ENCODE results near the gene CAT.
"Not testable (repeated sequence)": the region's sequence is repeated elsewhere in the genome, so short reads cannot be mapped to it uniquely, and the experiment has no call there.

CAT gene

GRCh38 chr11:34423300-34423699 is 15.4 kb upstream of the CAT start:
- H3K4me3 ChIP-seq (ENCODE audit: low read length), result no peak overlapping the region
- no peaks in the 10 kb centered on the region for H3K36me3 ChIP-seq (ENCODE audit: control insufficient read depth, low read length)
- H4K20me1 ChIP-seq (ENCODE audit: control insufficient read depth, insufficient read depth, low read depth, low read length), result no peaks in the 10 kb centered on the region
- peaks cover 5% of the 10 kb centered on the region for H3K27me3 ChIP-seq (ENCODE audit: control insufficient read depth, low read length)
- no peak overlapping the region for H3K27ac ChIP-seq (ENCODE audit: low read depth, low read length)
- no peak for TF ChIP-seq EZH2phosphoT487 (IDR thresholded peaks at IDR 0.05; ENCODE audit: borderline replicate concordance, low read length)
- TF ChIP-seq CTCF (IDR thresholded peaks at IDR 0.05; ENCODE audit: low read depth, low read length, poor library complexity, severe bottlenecking), result no peak
- H3K4me1 ChIP-seq (ENCODE audit: control insufficient read depth, low read length), result no peaks in the 10 kb centered on the region
- no peaks in the 10 kb centered on the region for H3K79me2 ChIP-seq (ENCODE audit: control insufficient read depth, low read length)
- no peak overlapping the region for H3K4me2 ChIP-seq (ENCODE audit: low read length)
- H3K9me2 ChIP-seq (replicated peaks; ENCODE audit: control insufficient read depth, low read length), result no peaks in the 10 kb centered on the region
- no peaks in the 10 kb centered on the region for H3K9me3 ChIP-seq (ENCODE audit: control insufficient read depth, insufficient read depth, low read length)
- no peaks in the 10 kb centered on the region for H3F3A ChIP-seq (ENCODE audit: control insufficient read depth, insufficient read depth)

- not testable (repeated sequence) for H3K36me3 ChIP-seq (ENCODE audit: control insufficient read depth, low read length); H3K4me1 ChIP-seq (ENCODE audit: control insufficient read depth, low read length); H3K4me3 ChIP-seq (ENCODE audit: low read length); H3K9me2 ChIP-seq (replicated peaks; ENCODE audit: control insufficient read depth, low read length); H3K27ac ChIP-seq (ENCODE audit: low read depth, low read length); H3K9me3 ChIP-seq (ENCODE audit: control insufficient read depth, insufficient read depth, low read length); H3K79me2 ChIP-seq (ENCODE audit: control insufficient read depth, low read length); H3K4me2 ChIP-seq (ENCODE audit: low read length); H3K27me3 ChIP-seq (ENCODE audit: control insufficient read depth, low read length); H4K20me1 ChIP-seq (ENCODE audit: control insufficient read depth, insufficient read depth, low read depth, low read length); H3F3A ChIP-seq (ENCODE audit: control insufficient read depth, insufficient read depth)
These were observed 13.9 kb upstream of the CAT start for GRCh38 chr11:34424826-34425225.

- no peak for TF ChIP-seq CTCF (IDR thresholded peaks at IDR 0.05; ENCODE audit: low read depth, low read length, poor library complexity, severe bottlenecking)
- H3K27ac ChIP-seq (ENCODE audit: low read depth, low read length), result no peak overlapping the region
- H3F3A ChIP-seq (ENCODE audit: control insufficient read depth, insufficient read depth), result no peaks in the 10 kb centered on the region
- H3K79me2 ChIP-seq (ENCODE audit: control insufficient read depth, low read length), result no peaks in the 10 kb centered on the region
- H3K9me2 ChIP-seq (replicated peaks; ENCODE audit: control insufficient read depth, low read length), result no peaks in the 10 kb centered on the region
- H3K9me3 ChIP-seq (ENCODE audit: control insufficient read depth, insufficient read depth, low read length), result no peaks in the 10 kb centered on the region
- H3K36me3 ChIP-seq (ENCODE audit: control insufficient read depth, low read length), result no peaks in the 10 kb centered on the region
- no peaks in the 10 kb centered on the region for H3K4me1 ChIP-seq (ENCODE audit: control insufficient read depth, low read length)
- no peaks in the 10 kb centered on the region for H4K20me1 ChIP-seq (ENCODE audit: control insufficient read depth, insufficient read depth, low read depth, low read length)
- no peaks in the 10 kb centered on the region for H3K27me3 ChIP-seq (ENCODE audit: control insufficient read depth, low read length)
- no peak overlapping the region for H3K4me3 ChIP-seq (ENCODE audit: low read length)
- H3K4me2 ChIP-seq (ENCODE audit: low read length), result no peak overlapping the region
These were observed 13.4 kb upstream of the CAT start for GRCh38 chr11:34425360-34425759.

GRCh38 chr11:34425867-34426266 is 12.9 kb upstream of the CAT start:
- no peaks in the 10 kb centered on the region for H4K20me1 ChIP-seq (ENCODE audit: control insufficient read depth, insufficient read depth, low read depth, low read length)
- H3K9me3 ChIP-seq (ENCODE audit: control insufficient read depth, insufficient read depth, low read length), result no peaks in the 10 kb centered on the region
- H3K4me2 ChIP-seq (ENCODE audit: low read length), result no peak overlapping the region
- H3K4me1 ChIP-seq (ENCODE audit: control insufficient read depth, low read length), result no peaks in the 10 kb centered on the region
- TF ChIP-seq EZH2phosphoT487 (IDR thresholded peaks at IDR 0.05; ENCODE audit: borderline replicate concordance, low read length) (no peak), CTCF (IDR thresholded peaks at IDR 0.05; ENCODE audit: low read depth, low read length, poor library complexity, severe bottlenecking) (no peak)
- no peak overlapping the region for H3K27ac ChIP-seq (ENCODE audit: low read depth, low read length)
- no peaks in the 10 kb centered on the region for H3K79me2 ChIP-seq (ENCODE audit: control insufficient read depth, low read length)
- H3K4me3 ChIP-seq (ENCODE audit: low read length), result no peak overlapping the region
- no peaks in the 10 kb centered on the region for H3K27me3 ChIP-seq (ENCODE audit: control insufficient read depth, low read length)
- no peaks in the 10 kb centered on the region for H3F3A ChIP-seq (ENCODE audit: control insufficient read depth, insufficient read depth)
- H3K36me3 ChIP-seq (ENCODE audit: control insufficient read depth, low read length), result no peaks in the 10 kb centered on the region
- H3K9me2 ChIP-seq (replicated peaks; ENCODE audit: control insufficient read depth, low read length), result no peaks in the 10 kb centered on the region
